ENCODE measurements around the gene FAM219A.

FAM219A gene

GRCh38 chr9:34400686-34401602, 57.4 kb downstream of the FAM219A start:
- DNase-seq (ENCODE audit: low spot score) = no peak

- DNase-seq (ENCODE audit: low spot score) = no peak
These were observed 58.1 kb downstream of the FAM219A start for GRCh38 chr9:34400275-34400674.

GRCh38 chr9:34399729-34400128, 58.6 kb downstream of the FAM219A start:
- DNase-seq (ENCODE audit: low spot score) = no peak

- no peak for DNase-seq (ENCODE audit: low spot score)
These were observed 59.5 kb downstream of the FAM219A start for GRCh38 chr9:34398875-34399274.

GRCh38 chr9:34396276-34397214, 61.8 kb downstream of the FAM219A start:
- DNase-seq (ENCODE audit: low spot score) = no peak

- no peak for DNase-seq (ENCODE audit: low spot score)
These were observed 65.9 kb downstream of the FAM219A start for GRCh38 chr9:34392511-34392910.

- DNase-seq (ENCODE audit: low spot score) = no peak
These were observed 71.1 kb downstream of the FAM219A start for GRCh38 chr9:34387239-34387638.

- DNase-seq (ENCODE audit: low spot score) = no peak
These were observed 71.7 kb downstream of the FAM219A start for GRCh38 chr9:34386656-34387055.

- DNase-seq (ENCODE audit: low spot score) = no peak
These were observed 72.7 kb downstream of the FAM219A start for GRCh38 chr9:34385561-34386230.

GRCh38 chr9:34384368-34385165, 73.8 kb downstream of the FAM219A start:
- DNase-seq (ENCODE audit: low spot score) = no peak

- no peak for DNase-seq (ENCODE audit: low spot score)
These were observed 74.5 kb downstream of the FAM219A start for GRCh38 chr9:34383904-34384303.

GRCh38 chr9:34382879-34383278, 75.5 kb downstream of the FAM219A start:
- no peak for DNase-seq (ENCODE audit: low spot score)

GRCh38 chr9:34382054-34382453, 76.3 kb downstream of the FAM219A start:
- DNase-seq (ENCODE audit: low spot score) = no peak

GRCh38 chr9:34381323-34381722, 77.0 kb downstream of the FAM219A start:
- DNase-seq (ENCODE audit: low spot score) = no peak

GRCh38 chr9:34380511-34381315, 77.7 kb downstream of the FAM219A start:
- DNase-seq (ENCODE audit: low spot score) = peak; percentile 79

GRCh38 chr9:34380034-34380510, 78.3 kb downstream of the FAM219A start:
- no peak for DNase-seq (ENCODE audit: low spot score)

- DNase-seq (ENCODE audit: low spot score) = peak; percentile 73
These were observed 78.9 kb downstream of the FAM219A start for GRCh38 chr9:34379334-34380033.

GRCh38 chr9:34378376-34379060, 79.9 kb downstream of the FAM219A start:
- DNase-seq (ENCODE audit: low spot score) = no peak

- no peak for DNase-seq (ENCODE audit: low spot score)
These were observed 81.0 kb downstream of the FAM219A start for GRCh38 chr9:34377404-34377746.

Data from LoVo (cell line).